ENCODE measurements around the gene ACSS3. TPM values are rescaled to one million over a fixed set of nuclear protein-coding genes. Genes with fewer than 3 reads are reported as not detected.

The ACSS3 gene
- total and polyA plus RNA-seq, 2 of the 8 experiments (the other 6 are each of a cell fraction or from before 2014, with no cell fraction given): 14.4 to 24.0 TPM

DNA sequence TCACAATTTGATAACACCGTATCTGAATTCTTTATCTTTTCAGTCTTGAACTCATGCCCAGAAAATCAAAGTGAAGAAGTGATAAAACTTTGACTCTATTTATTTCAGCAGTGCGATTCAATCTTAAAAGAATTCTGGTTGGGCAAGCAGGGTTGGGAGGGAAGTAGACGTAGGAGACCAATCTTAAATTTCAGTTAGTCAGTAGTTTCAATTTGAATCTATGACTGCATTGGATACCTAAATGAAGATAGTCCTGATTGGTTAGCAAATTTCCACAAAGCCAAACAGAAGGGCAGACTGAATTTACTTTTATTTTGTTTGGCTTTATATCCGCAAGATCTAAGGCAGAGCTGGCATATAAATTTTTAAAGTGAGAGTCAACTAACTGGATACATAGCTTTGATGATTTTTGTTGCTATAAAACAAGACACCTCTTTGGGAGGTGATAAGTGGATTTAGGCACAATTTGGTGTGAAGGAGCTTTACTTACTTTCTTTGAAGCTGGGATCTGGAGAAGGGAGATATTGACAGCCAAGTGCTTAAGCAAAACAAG, 2.6 kb downstream of the ACSS3 start:
- no peak overlapping the region for H4K8ac ChIP-seq (ENCODE audit: extremely low read depth, insufficient read depth, low read length)
- ChIA-PET POLR2A (ENCODE audit: partially characterized antibody) (no interaction called here), CTCF (ENCODE audit: partially characterized antibody) (interaction anchor here (0.6 to 1.2 kb wide), 4 partner anchors 14 to 178 kb away, joined by 3 to 5 read pairs (median 3); no protein-coding TSS in a partner anchor)
- no peak overlapping the region for H2AK5ac ChIP-seq (ENCODE audit: low read depth, low read length)
- peak overlapping the region in 1 of 2 experiments; percentile 93; a peak in 2 of 4 replicates for H3K4me2 ChIP-seq (ENCODE audit: insufficient read depth in 1 of 2, low read depth in 2 of 2, low read length in 2 of 2)
- 78% methylated on average over 4 of the region's 4 CpGs; no CpG with 5 or more reads in 1 of the 2 experiments for WGBS, 2 experiments (ENCODE audit: extremely low coverage in 1 of 2, insufficient coverage in 1 of 2, insufficient read length in 1 of 2, insufficient replicate concordance in 2 of 2, low coverage in 1 of 2, low lambda C conversion rate in 2 of 2, missing lambda C conversion rate in 1 of 2)
- no peak overlapping the region for H4K5ac ChIP-seq (ENCODE audit: insufficient read length, low read depth, low read length)
- no peak overlapping the region for H2BK20ac ChIP-seq (ENCODE audit: low read length)
- no peaks in the 10 kb centered on the region for H4K20me1 ChIP-seq (replicated peaks in 1 of 2; ENCODE audit: control insufficient read depth in 1 of 2, insufficient read depth in 2 of 2, low read length in 2 of 2)
- H3K27me3 ChIP-seq (replicated peaks in 1 of 4; ENCODE audit: control insufficient read depth in 3 of 4, extremely low read depth in 1 of 4, insufficient read depth in 3 of 4, low read length in 3 of 4): no peaks in the 10 kb centered on the region
- no peak overlapping the region for H3K18ac ChIP-seq (ENCODE audit: extremely low read depth, low read length)
- H2BK120ac ChIP-seq (replicated peaks; ENCODE audit: low read depth, low read length): no peak overlapping the region
- no peak overlapping the region for H3K27ac ChIP-seq (ENCODE audit: low read depth, low read length)
- peaks cover 0 to 24% (median 11%) of the 10 kb centered on the region in 4 experiments; a peak in 6 of 7 replicates for H3K4me1 ChIP-seq (replicated peaks in 1 of 4; ENCODE audit: control insufficient read depth in 3 of 4, insufficient read depth in 4 of 4, low read length in 3 of 4)
- no peak overlapping the region for H3K4ac ChIP-seq (replicated peaks; ENCODE audit: insufficient read length, low read depth, low read length)
- H3K79me2 ChIP-seq (ENCODE audit: control insufficient read depth in 1 of 2, insufficient read depth in 2 of 2, low read length in 2 of 2): peaks cover 3 to 40% of the 10 kb centered on the region in 2 experiments; a peak in 3 of 4 replicates
- H3K36me3 ChIP-seq (ENCODE audit: control insufficient read depth in 2 of 4, insufficient read depth in 4 of 4, low read length in 3 of 4): no peaks in the 10 kb centered on the region
- DNase-seq (ENCODE audit: low read depth in 1 of 2, low spot score in 2 of 2): no peak
- no peak overlapping the region for H2BK5ac ChIP-seq (ENCODE audit: low read depth, low read length)
- no peak overlapping the region for H2AFZ ChIP-seq (ENCODE audit: low read length)
- H3K9me3 ChIP-seq (ENCODE audit: insufficient read depth in 2 of 2, low read depth in 1 of 2, low read length in 1 of 2): no peaks in the 10 kb centered on the region
- no peak for FAIRE-seq
- H3K14ac ChIP-seq (ENCODE audit: insufficient read length): no peak overlapping the region
- no peak overlapping the region for H2BK12ac ChIP-seq (ENCODE audit: low read depth, low read length)
- H3K56ac ChIP-seq (replicated peaks; ENCODE audit: insufficient read length, low read depth, low read length): no peak overlapping the region
- peaks cover 3% of the 10 kb centered on the region for H3K23me2 ChIP-seq (ENCODE audit: low read depth, low read length)
- H3K23ac ChIP-seq (ENCODE audit: insufficient read length): no peak overlapping the region
- no peak overlapping the region for H4K91ac ChIP-seq (replicated peaks; ENCODE audit: insufficient read length, low read length)
- peaks cover 2% of the 10 kb centered on the region for H3K79me1 ChIP-seq (ENCODE audit: low read depth, low read length)
- H3K9ac ChIP-seq (replicated peaks in 1 of 4; ENCODE audit: extremely low read depth in 1 of 4, low read depth in 3 of 4, low read length in 3 of 4): no peak overlapping the region
- peak overlapping the region in 1 of 4 experiments; percentile 94; a peak in 1 of 8 replicates for H3K4me3 ChIP-seq (ENCODE audit: extremely low read depth in 1 of 4, insufficient read depth in 2 of 4, low read depth in 3 of 4, low read length in 4 of 4)
- no peak overlapping the region for H2BK15ac ChIP-seq (ENCODE audit: low read length)
- TF ChIP-seq SP4 (IDR thresholded peaks at IDR 0.05; ENCODE audit: low read length): no peak
- TF ChIP-seq SIN3A (conservative IDR thresholded peaks at IDR 0.05 in 1 of 2, IDR thresholded peaks at IDR 0.05 in 1 of 2; ENCODE audit: low read depth in 1 of 2, low read length in 2 of 2): no peak
- TF ChIP-seq FOSL1 (IDR thresholded peaks at IDR 0.05; ENCODE audit: insufficient read depth, low read depth, low read length): no peak
- no peak for TF ChIP-seq SIRT6 (IDR thresholded peaks at IDR 0.05; ENCODE audit: low read length)
- TF ChIP-seq CBX5 (IDR thresholded peaks at IDR 0.05; ENCODE audit: low read depth, low read length): no peak
- TF ChIP-seq ASH2L (IDR thresholded peaks at IDR 0.05; ENCODE audit: low read length): no peak
- TF ChIP-seq CTBP2 (IDR thresholded peaks at IDR 0.05; ENCODE audit: borderline replicate concordance, insufficient read depth, insufficient read length, low read length): no peak
- TF ChIP-seq, protein P1, sequence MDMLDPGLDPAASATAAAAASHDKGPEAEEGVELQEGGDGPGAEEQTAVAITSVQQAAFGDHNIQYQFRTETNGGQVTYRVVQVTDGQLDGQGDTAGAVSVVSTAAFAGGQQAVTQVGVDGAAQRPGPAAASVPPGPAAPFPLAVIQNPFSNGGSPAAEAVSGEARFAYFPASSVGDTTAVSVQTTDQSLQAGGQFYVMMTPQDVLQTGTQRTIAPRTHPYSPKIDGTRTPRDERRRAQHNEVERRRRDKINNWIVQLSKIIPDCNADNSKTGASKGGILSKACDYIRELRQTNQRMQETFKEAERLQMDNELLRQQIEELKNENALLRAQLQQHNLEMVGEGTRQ (IDR thresholded peaks at IDR 0.05; ENCODE audit: low read length): no peak
- TF ChIP-seq PHF8 (conservative IDR thresholded peaks at IDR 0.05; ENCODE audit: low read depth, low read length): no peak
- no peak for TF ChIP-seq KDM5A (IDR thresholded peaks at IDR 0.05; ENCODE audit: low read length)
- TF ChIP-seq CHD2 (IDR thresholded peaks at IDR 0.05; ENCODE audit: low read length): no peak

All from H1 (cell line).